Left ventricle myocardium inferior (tissue), 1 donor: ENCODE results near the gene RPL36AL. TPM values are rescaled to one million over a fixed set of nuclear protein-coding genes. Genes with fewer than 3 reads are reported as not detected.

Experiments
- DNase-seq: peaks from one replicate; pipeline ENCODE4 v3.0.0-alpha.2; 2020
- H3K27ac ChIP-seq: fragments of 200-600 bp; replicated peaks from 2 replicates; pipeline ENCODE4 v1.8.0; 2021
- H3K27me3 ChIP-seq: fragments of 200-600 bp; 2 replicates; pipeline ENCODE4 v1.8.0; 2021; ENCODE audit warnings: low read depth
- H3K36me3 ChIP-seq: fragments of 200-600 bp; 2 replicates; pipeline ENCODE4 v1.8.0; 2021
- H3K4me1 ChIP-seq: fragments of 200-600 bp; 2 replicates; pipeline ENCODE4 v1.8.0; 2021
- H3K4me3 ChIP-seq: fragments of 200-600 bp; 2 replicates; pipeline ENCODE4 v1.8.0; 2021; ENCODE audit warnings: mild to moderate bottlenecking, moderate library complexity
- H3K9me3 ChIP-seq: fragments of 200-600 bp; replicated peaks from 2 replicates; pipeline ENCODE4 v1.8.0; 2021
- CTCF ChIP-seq: fragments of 200-600 bp; IDR thresholded peaks from 2 replicates; pipeline ENCODE4 v1.8.0; 2021; ENCODE audit warnings: antibody characterized with exemption, mild to moderate bottlenecking, borderline replicate concordance
- intact Hi-C: fragments of 100-400 bp; cut with micrococcal nuclease; formaldehyde crosslinking; loops from one replicate; pipeline ENCODE4 v1.11.0; 2022
- total RNA-seq: library from RNA; stranded (reverse); fragmentation: NEBNext Ultra II Directional; extraction: Animal tissue kit (Norgen Biotek cat#: 25700); gene quantifications from one replicate; pipeline ENCODE4 v1.2.1, GENCODE V29; 2021
- donor health status: DM: no; HTN: yes; CAD: no; lungs with severe emphysema.

Gene RPL36AL
- total RNA-seq, 1 donor from 2014 or later = 141 TPM

GRCh38 chr14:49642163-49642562, 21.7 kb upstream of the RPL36AL start:
- Histone ChIP-seq H3K9me3 (no peaks in the 10 kb centered on the region), H3K4me1 (peaks cover 54% of the 10 kb centered on the region), H3K27ac (peak overlapping the region; percentile 74), H3K4me3 (peak overlapping the region; percentile 37), H3K27me3 (no peaks in the 10 kb centered on the region), H3K36me3 (peaks cover 10% of the 10 kb centered on the region)
- no peak for DNase-seq
- intact Hi-C loops = no loop called here
- TF ChIP-seq CTCF = no peak

DNA sequence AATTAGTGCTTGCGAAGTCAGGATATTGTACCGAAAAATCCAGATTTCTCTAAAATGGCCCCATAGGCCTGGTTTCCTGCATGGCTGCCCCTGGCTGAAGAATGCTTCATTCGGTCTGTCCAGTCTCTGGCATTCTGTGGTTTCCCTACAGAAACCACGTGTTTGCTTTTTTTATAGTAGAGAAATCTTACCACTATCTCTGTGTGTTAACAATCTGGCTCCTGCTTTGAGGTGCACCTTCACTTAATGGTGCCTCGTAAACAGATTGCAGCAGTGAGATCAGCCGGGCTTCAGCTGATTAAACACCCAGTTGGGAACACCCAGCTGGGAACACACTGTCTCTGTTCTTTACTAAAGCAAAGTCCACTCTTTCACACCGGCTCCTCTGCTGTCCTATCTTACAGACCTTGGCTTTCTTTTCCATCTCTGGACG, 21.3 kb upstream of the RPL36AL start:
- intact Hi-C loops = no loop called here
- Histone ChIP-seq H3K27me3 (no peaks in the 10 kb centered on the region), H3K27ac (peak overlapping the region; percentile 74), H3K4me3 (peak overlapping the region; percentile 37), H3K4me1 (peaks cover 58% of the 10 kb centered on the region), H3K36me3 (peaks cover 10% of the 10 kb centered on the region), H3K9me3 (no peaks in the 10 kb centered on the region)
- DNase-seq = no peak
- no peak for TF ChIP-seq CTCF

GRCh38 chr14:49640540-49641417, 20.4 kb upstream of the RPL36AL start:
- intact Hi-C loops = no loop called here
- Histone ChIP-seq H3K36me3 (peaks cover 10% of the 10 kb centered on the region), H3K27me3 (no peaks in the 10 kb centered on the region), H3K4me1 (peaks cover 68% of the 10 kb centered on the region), H3K9me3 (no peaks in the 10 kb centered on the region), H3K4me3 (no peak overlapping the region), H3K27ac (peak overlapping the region; percentile 74)
- TF ChIP-seq CTCF = no peak
- no peak for DNase-seq

- peaks cover 92% of the 10 kb centered on the region for H3K4me1 ChIP-seq
- H3K4me3 ChIP-seq = no peak overlapping the region
- peaks cover 10% of the 10 kb centered on the region for H3K36me3 ChIP-seq
- no peaks in the 10 kb centered on the region for H3K27me3 ChIP-seq
- peak overlapping the region; percentile 74 for H3K27ac ChIP-seq
- H3K9me3 ChIP-seq = no peaks in the 10 kb centered on the region
- no peak for TF ChIP-seq CTCF
- no peak for DNase-seq
- intact Hi-C loops = loop anchor here (10.0 kb wide), 1 partner anchor 127 kb away; the partner anchor contains the start of gene KLHDC2
Measured at GRCh38 chr14:49637534-49638078, 17.2 kb upstream of the RPL36AL start.

- Histone ChIP-seq H3K4me1 (peaks cover 92% of the 10 kb centered on the region), H3K4me3 (peak overlapping the region; percentile 82), H3K27ac (peak overlapping the region; percentile 95), H3K27me3 (no peaks in the 10 kb centered on the region), H3K9me3 (no peaks in the 10 kb centered on the region), H3K36me3 (peaks cover 10% of the 10 kb centered on the region)
- no peak for TF ChIP-seq CTCF
- no peak for DNase-seq
- intact Hi-C loops = loop anchor here (10.0 kb wide), 1 partner anchor 128 kb away; the partner anchor contains the start of gene KLHDC2
Measured at GRCh38 chr14:49636866-49637265, 16.4 kb upstream of the RPL36AL start.
